Endometrial microvascular endothelial cells (primary cell): ENCODE results near the gene MAP3K20. TPM values are rescaled to one million over a fixed set of nuclear protein-coding genes. Genes with fewer than 3 reads are reported as not detected.

Experiments
- in situ Hi-C: cut with HindIII; loops from 2 replicates; pipeline ENCODE4 v1.10.0; 2017; ENCODE audit warnings: low sequenced_read_pairs, low pct_unique_long_range_greater_than_20kb; ENCODE audit errors: inconsistent ontology term
- total RNA-seq: library from RNA; depleted of rRNA; stranded (reverse); fragments of >200 nt; gene quantifications from one replicate; pipeline ENCODE4 v1.2.3, GENCODE V29; 2015; ENCODE audit errors: inconsistent ontology term

MAP3K20 gene
- total RNA-seq, 1 donor from 2014 or later = 31.7 TPM

- in situ Hi-C loops = loop anchor here (25.0 kb wide), 1 partner anchor 201 kb away; no protein-coding TSS in a partner anchor
Observed at GRCh38 chr2:173213181-173213580, 137.5 kb downstream of the MAP3K20 start.

GRCh38 chr2:173214213-173214612 is 138.6 kb downstream of the MAP3K20 start:
- in situ Hi-C loops = loop anchor here (25.0 kb wide), 1 partner anchor 202 kb away; no protein-coding TSS in a partner anchor

GRCh38 chr2:173215316-173215715 is 139.7 kb downstream of the MAP3K20 start:
- in situ Hi-C loops = loop anchor here (25.0 kb wide), 1 partner anchor 203 kb away; no protein-coding TSS in a partner anchor

GRCh38 chr2:173216051-173216450 is 140.4 kb downstream of the MAP3K20 start:
- in situ Hi-C loops = loop anchor here (25.0 kb wide), 1 partner anchor 204 kb away; no protein-coding TSS in a partner anchor

- in situ Hi-C loops = loop anchor here (25.0 kb wide), 1 partner anchor 204 kb away; no protein-coding TSS in a partner anchor
Observed at GRCh38 chr2:173216668-173217067, 141.0 kb downstream of the MAP3K20 start.

- in situ Hi-C loops = loop anchor here (25.0 kb wide), 1 partner anchor 205 kb away; no protein-coding TSS in a partner anchor
Observed at GRCh38 chr2:173217116-173217840, 141.6 kb downstream of the MAP3K20 start.

GRCh38 chr2:173218326-173219056 is 142.8 kb downstream of the MAP3K20 start:
- in situ Hi-C loops = loop anchor here (25.0 kb wide), 1 partner anchor 206 kb away; no protein-coding TSS in a partner anchor

- in situ Hi-C loops = loop anchor here (25.0 kb wide), 1 partner anchor 209 kb away; no protein-coding TSS in a partner anchor
Observed at GRCh38 chr2:173221132-173221695, 145.6 kb downstream of the MAP3K20 start.

GRCh38 chr2:173221937-173222594 is 146.4 kb downstream of the MAP3K20 start:
- in situ Hi-C loops = loop anchor here (25.0 kb wide), 1 partner anchor 210 kb away; no protein-coding TSS in a partner anchor

GRCh38 chr2:173223871-173224270 is 148.2 kb downstream of the MAP3K20 start:
- in situ Hi-C loops = loop anchor here (25.0 kb wide), 1 partner anchor 212 kb away; no protein-coding TSS in a partner anchor

GRCh38 chr2:173226899-173227698 is 151.5 kb downstream of the MAP3K20 start:
- in situ Hi-C loops = no loop called here

GRCh38 chr2:173229086-173229485 is 153.4 kb downstream of the MAP3K20 start:
- in situ Hi-C loops = no loop called here

- in situ Hi-C loops = no loop called here
Observed at GRCh38 chr2:173230181-173230580, 154.5 kb downstream of the MAP3K20 start.

- in situ Hi-C loops = no loop called here
Observed at GRCh38 chr2:173231042-173231441, 155.4 kb downstream of the MAP3K20 start.

- in situ Hi-C loops = no loop called here
Observed at GRCh38 chr2:173231465-173231864, 155.8 kb downstream of the MAP3K20 start.

- in situ Hi-C loops = no loop called here
Observed at GRCh38 chr2:173232956-173233744, 157.5 kb downstream of the MAP3K20 start.
